K562 (cell line): Measurements from ENCODE around the gene ARMH4. TPM values are rescaled to one million over a fixed set of nuclear protein-coding genes. Genes with fewer than 3 reads are reported as not detected.

ENCODE experiments used
- ATAC-seq: fragments of 200-7000 bp; cut with Tn5 transposase; 3 replicates; pipeline ENCODE4 v1.9.1; 2020; ENCODE audit warnings: moderate library complexity
- BruUV-seq: library from RNA; stranded (reverse); fragments of 400-500 nt; replicated peaks from 2 replicates; lab custom pipeline; 2021; lab: Mats Ljungman, UMichigan
- CTCF ChIA-PET: fragments of 300-600 bp; formaldehyde crosslinking; extraction: SDS; loops from one replicate; lab custom pipeline; 2021; ENCODE audit warnings: low intra/inter-chr PET ratio; lab: Yijun Ruan, JAX
- POLR2A ChIA-PET: fragments of 300-600, 350-650 bp; sonication (Branson Sonifier 250); formaldehyde crosslinking; extraction: SDS; loops from one replicate; lab custom pipeline; 2021; ENCODE audit warnings: antibody characterized with exemption, inconsistent platforms; lab: Yijun Ruan, JAX
- DNase-seq, 4 experiments: peaks; one replicate each; pipeline versions ENCODE4 v3.0.0 to v3.0.0-alpha.2; 2011 to 2018; ENCODE audit warnings: low spot score in 3 of 4, mixed read lengths in 3 of 4; ENCODE audit errors: extremely low read depth in 1 of 4
- FAIRE-seq: peaks from 2 replicates; lab custom pipeline; 2011; peaks lifted over from hg19 to GRCh38; lab: Jason Lieb, UNC
- H2AFZ ChIP-seq: 2 replicates; pipeline ENCODE4 v1.6.0; 2011; ENCODE audit warnings: low read depth, low read length, control low read depth, inconsistent platforms
- H3K27ac ChIP-seq: fragments of 200-600 bp; 3 replicates; pipeline ENCODE4 v1.8.0; 2011; ENCODE audit warnings: low read depth, mild to moderate bottlenecking, control low read depth, inconsistent platforms, low read length, moderate library complexity, mixed read lengths; ENCODE audit errors: extremely low read depth
- H3K27me3 ChIP-seq, 2 experiments: fragments of 300-600 bp in 1 of 2; 2 replicates in 1 of 2; 3 replicates in 1 of 2; pipeline versions ENCODE4 v1.6.0 to v1.8.0; 2011; ENCODE audit warnings: inconsistent platforms in 2 of 2, low read length in 2 of 2, mild to moderate bottlenecking in 1 of 2, mixed read lengths in 1 of 2, moderate library complexity in 1 of 2; ENCODE audit not compliant: control insufficient read depth in 2 of 2, insufficient read depth in 2 of 2
- H3K36me3 ChIP-seq: fragments of 300-600 bp; 3 replicates; pipeline ENCODE4 v1.8.0; 2011; ENCODE audit warnings: mild to moderate bottlenecking, low read length, inconsistent platforms; ENCODE audit not compliant: control insufficient read depth, insufficient read depth
- H3K4me1 ChIP-seq, 2 experiments: fragments of 200-600 bp in 1 of 2; replicated peaks in 1 of 2; 2 replicates in 1 of 2; 3 replicates in 1 of 2; pipeline versions ENCODE4 v1.5.1 to v1.8.0; 2011; ENCODE audit warnings: inconsistent platforms in 2 of 2, low read length in 2 of 2, mild to moderate bottlenecking in 1 of 2, mixed read lengths in 1 of 2, moderate library complexity in 1 of 2; ENCODE audit not compliant: control insufficient read depth in 2 of 2, insufficient read depth in 2 of 2
- H3K4me2 ChIP-seq: 2 replicates; pipeline ENCODE4 v1.6.1; 2011; ENCODE audit warnings: low read length, control low read depth, inconsistent platforms, mixed read lengths; ENCODE audit not compliant: insufficient read depth
- H3K4me3 ChIP-seq: fragments of 200-600 bp; sonication (generic), shearing (Covaris generic); 2 replicates; pipeline ENCODE4 v1.5.1; 2016; ENCODE audit warnings: control low read depth, inconsistent platforms
- H3K79me2 ChIP-seq: fragments of 200-600 bp; 3 replicates; pipeline ENCODE4 v1.8.0; 2011; ENCODE audit warnings: low read length, inconsistent platforms; ENCODE audit not compliant: control insufficient read depth, insufficient read depth
- H3K9ac ChIP-seq, 2 experiments: 2 replicates each; pipeline versions ENCODE4 v1.6.0 to v1.6.1; 2011; ENCODE audit warnings: low read depth in 2 of 2, low read length in 2 of 2, control low read depth in 1 of 2, inconsistent platforms in 1 of 2, mild to moderate bottlenecking in 1 of 2, mixed read lengths in 1 of 2; ENCODE audit not compliant: insufficient read depth in 1 of 2
- H3K9me1 ChIP-seq: one replicate; pipeline ENCODE4 v1.6.0; 2011; ENCODE audit warnings: inconsistent platforms, mild to moderate bottlenecking, low read length, moderate library complexity; ENCODE audit not compliant: control insufficient read depth, insufficient read depth
- H3K9me3 ChIP-seq: replicated peaks from 2 replicates; pipeline ENCODE4 v1.5.1; 2011; ENCODE audit warnings: low read depth, low read length, inconsistent platforms; ENCODE audit not compliant: control insufficient read depth, insufficient read depth
- H4K20me1 ChIP-seq: replicated peaks from 2 replicates; pipeline ENCODE4 v1.6.1; 2011; ENCODE audit warnings: low read length, inconsistent platforms, mixed read lengths; ENCODE audit not compliant: control insufficient read depth, insufficient read depth
- ATF1 ChIP-seq, 2 experiments: fragments of 450-650 bp in 1 of 2; IDR thresholded peaks; 2 replicates each; pipeline ENCODE4 v1.6.1; 2016; ENCODE audit warnings: missing compliant biosample characterization in 1 of 2, missing genetic modification characterization in 1 of 2
- CHD1 ChIP-seq: fragments of 200-600 bp; sonication (generic); IDR thresholded peaks from one replicate; pipeline ENCODE4 v1.6.1; 2012; ENCODE audit warnings: mild to moderate bottlenecking, moderate library complexity, low read length, inconsistent platforms
- EHMT2 ChIP-seq: fragments of 450-650 bp; IDR thresholded peaks from 2 replicates; pipeline ENCODE4 v1.6.1; 2018; ENCODE audit warnings: antibody characterized with exemption
- MEIS2 ChIP-seq: fragments of 450-650 bp; IDR thresholded peaks from 2 replicates; pipeline ENCODE4 v1.6.1; 2014; ENCODE audit warnings: mild to moderate bottlenecking; ENCODE audit not compliant: partially characterized antibody
- SMARCE1 ChIP-seq: fragments of 450-650 bp; IDR thresholded peaks from 2 replicates; pipeline ENCODE4 v1.7.1; 2016; ENCODE audit warnings: mild to moderate bottlenecking
- SPI1 ChIP-seq: IDR thresholded peaks from 2 replicates; pipeline ENCODE4 v1.6.1; 2011; ENCODE audit warnings: low read depth, low read length, control low read depth, borderline replicate concordance
- ZNF764 ChIP-seq: fragments of 250-450 bp; sonication (Bioruptor Pico); IDR thresholded peaks from 2 replicates; pipeline ENCODE4 v1.4.0; 2020; ENCODE audit warnings: low read depth, mild to moderate bottlenecking, moderate library complexity
- WGBS: fragments of 100-300 bp; shearing (Covaris generic); methylation state at CpG from one replicate; pipeline ENCODE4 v1.1.6; 2016; ENCODE audit warnings: low coverage, mixed read lengths; ENCODE audit not compliant: insufficient coverage; ENCODE audit errors: missing lambda C conversion rate; 5-methylcytosine and 5-hydroxymethylcytosine counted together
- in situ Hi-C: fragments of 300-500 bp; cut with MboI; formaldehyde crosslinking; loops from 4 replicates; pipeline ENCODE4 v1.15.0; 2018; ENCODE audit warnings: inconsistent platforms, mixed read lengths
- intact Hi-C: fragments of 100-400 bp; cut with micrococcal nuclease; formaldehyde crosslinking; loops from 2 replicates; pipeline ENCODE4 v1.14.2; 2022
- polyA plus RNA-seq, 8 experiments: library from polyadenylated mRNA; depleted of rRNA in 4 of 8; stranded (reverse) in 5 of 8; unstranded in 3 of 8; fragments of >200 nt; fragmentation: Nextera tagmentation in 2 of 8; fragmentation: Illumina TruSeq in 1 of 8; extraction: Ambion mirVana in 2 of 8; extraction: Trizol in 1 of 8; gene quantifications; 2 replicates each; pipeline versions ENCODE4 v1.2.1 to v1.2.3, GENCODE V29; 2011 to 2014; ENCODE audit warnings: inconsistent platforms in 1 of 8, missing spikeins in 1 of 8
- total RNA-seq, 7 experiments: library from RNA; depleted of rRNA in 6 of 7; stranded (reverse); fragments of >200 nt in 6 of 7; fragmentation: Illumina TruSeq in 2 of 7; extraction: Trizol in 2 of 7; gene quantifications; 2 replicates each; pipeline versions ENCODE4 v1.2.1 to v1.2.3, GENCODE V29; 2011 to 2021; ENCODE audit warnings: low replicate concordance in 1 of 7
- TF ChIP-seq, protein P1 (sequence below): fragments of 450-650 bp; IDR thresholded peaks from 2 replicates; pipeline ENCODE4 v1.7.0; 2016; ENCODE audit warnings: borderline replicate concordance
- TF ChIP-seq, protein P2 (sequence below): fragments of 250-450 bp; sonication (Bioruptor Pico); IDR thresholded peaks from 2 replicates; pipeline ENCODE4 v1.8.0; 2021; ENCODE audit warnings: moderate library complexity, mild to moderate bottlenecking, inconsistent platforms
- TF ChIP-seq, protein P3 (sequence below): IDR thresholded peaks from 2 replicates; pipeline ENCODE4 v1.6.1; 2012; ENCODE audit warnings: low read depth, low read length, improper control_type of control experiment, borderline replicate concordance
- TF ChIP-seq, protein P4 (sequence below): fragments of 250-450 bp; sonication (Bioruptor Pico); IDR thresholded peaks from 2 replicates; pipeline ENCODE4 v1.8.0; 2022; ENCODE audit warnings: inconsistent platforms
- TF ChIP-seq, protein P5 (sequence below): fragments of 450-650 bp; IDR thresholded peaks from 2 replicates; pipeline ENCODE4 v1.6.1; 2016
- TF ChIP-seq, protein P6 (sequence below): sonication (generic); formaldehyde crosslinking; IDR thresholded peaks from 2 replicates; pipeline ENCODE4 v1.9.0; 2022; ENCODE audit warnings: mild to moderate bottlenecking, missing genetic modification reagents

ARMH4 gene
- total and polyA plus RNA-seq, 9 of the 15 experiments (the other 6 are each of a cell fraction or from before 2014, with no cell fraction given) = 0.06 to 0.98 (median 0.07) TPM; not detected in 2

DNA sequence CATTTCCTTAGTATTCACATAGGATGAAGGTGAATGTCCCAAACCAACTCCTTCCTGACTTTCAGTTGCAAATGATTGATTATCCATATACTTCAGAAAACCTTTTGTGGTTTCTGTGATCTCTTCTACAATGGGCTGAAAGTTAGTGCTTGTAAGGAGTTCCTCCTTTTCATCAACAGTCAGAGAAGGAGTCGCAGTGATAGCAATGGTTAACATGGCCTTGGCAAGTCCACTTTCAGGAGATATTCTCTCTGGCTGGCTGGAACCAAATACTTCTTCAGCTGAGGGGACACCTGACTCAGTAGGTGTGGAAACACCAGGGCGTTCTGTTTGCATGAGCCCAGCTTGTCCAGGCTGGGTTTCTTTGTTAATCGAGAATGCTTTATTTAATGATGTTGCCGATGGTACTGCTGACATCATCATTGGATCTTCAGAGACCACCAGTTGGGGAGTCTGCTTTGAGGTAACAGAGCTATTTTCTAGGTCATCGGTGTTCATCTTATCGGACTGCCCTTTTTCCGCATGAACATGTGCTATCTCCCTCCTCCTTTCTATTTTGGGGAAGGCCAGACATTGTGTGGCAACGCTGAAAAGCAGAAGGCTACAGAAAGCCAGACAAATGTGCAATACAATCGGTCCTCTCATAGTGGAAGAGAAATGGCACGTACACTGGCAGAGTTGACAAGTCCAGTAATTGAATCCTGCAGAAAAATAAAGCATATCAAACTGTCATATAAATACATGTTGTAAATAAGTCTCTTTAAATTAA is 13.1 kb downstream of the ARMH4 start:
- H3K4me3 ChIP-seq = no peak overlapping the region
- no peak overlapping the region for H3K27ac ChIP-seq
- no peaks in the 10 kb centered on the region for H4K20me1 ChIP-seq
- H3K4me2 ChIP-seq = peak overlapping the region; percentile 62
- ChIA-PET POLR2A (interaction anchor here (0.7 kb wide), 1 partner anchor 11 kb away, joined by 3 read pairs; no protein-coding TSS in a partner anchor), CTCF (no interaction called here)
- H3K9ac ChIP-seq = no peak overlapping the region; a peak in 1 of 4 replicates
- peak in 1 of 4 experiments; percentile 26 for DNase-seq
- H3K9me1 ChIP-seq = no peaks in the 10 kb centered on the region
- no TSS peak for BruUV-seq
- H3K27me3 ChIP-seq = no peaks in the 10 kb centered on the region
- peak overlapping the region; percentile 10; the same call in 1 of the 2 replicates for H2AFZ ChIP-seq
- peaks cover 6 to 15% of the 10 kb centered on the region in 2 experiments for H3K4me1 ChIP-seq
- H3K9me3 ChIP-seq = no peaks in the 10 kb centered on the region
- FAIRE-seq = no peak
- intact Hi-C loops (no loop called here), in situ Hi-C loops (no loop called here)
- H3K79me2 ChIP-seq = no peaks in the 10 kb centered on the region
- ATAC-seq = peak; percentile 62
- no peaks in the 10 kb centered on the region for H3K36me3 ChIP-seq
- WGBS = 13% methylated on average over 9 of the region's 10 CpGs
- TF ChIP-seq CHD1 (no peak), SMARCE1 (no peak; the same call in 1 of the 2 replicates), EHMT2 (no peak), ZNF764 (CRISPR knock-in tag) (no peak), ATF1 (CRISPR knock-in tag; IDR thresholded peaks at IDR 0.05) (no peak), ATF1 (tag; IDR thresholded peaks at IDR 0.05) (no peak), MEIS2 (peak; percentile 44), SPI1 (peak; percentile 57; the same call in 1 of the 2 replicates)
- TF ChIP-seq, protein P1, sequence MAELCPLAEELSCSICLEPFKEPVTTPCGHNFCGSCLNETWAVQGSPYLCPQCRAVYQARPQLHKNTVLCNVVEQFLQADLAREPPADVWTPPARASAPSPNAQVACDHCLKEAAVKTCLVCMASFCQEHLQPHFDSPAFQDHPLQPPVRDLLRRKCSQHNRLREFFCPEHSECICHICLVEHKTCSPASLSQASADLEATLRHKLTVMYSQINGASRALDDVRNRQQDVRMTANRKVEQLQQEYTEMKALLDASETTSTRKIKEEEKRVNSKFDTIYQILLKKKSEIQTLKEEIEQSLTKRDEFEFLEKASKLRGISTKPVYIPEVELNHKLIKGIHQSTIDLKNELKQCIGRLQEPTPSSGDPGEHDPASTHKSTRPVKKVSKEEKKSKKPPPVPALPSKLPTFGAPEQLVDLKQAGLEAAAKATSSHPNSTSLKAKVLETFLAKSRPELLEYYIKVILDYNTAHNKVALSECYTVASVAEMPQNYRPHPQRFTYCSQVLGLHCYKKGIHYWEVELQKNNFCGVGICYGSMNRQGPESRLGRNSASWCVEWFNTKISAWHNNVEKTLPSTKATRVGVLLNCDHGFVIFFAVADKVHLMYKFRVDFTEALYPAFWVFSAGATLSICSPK = no peak
- TF ChIP-seq, protein P2, sequence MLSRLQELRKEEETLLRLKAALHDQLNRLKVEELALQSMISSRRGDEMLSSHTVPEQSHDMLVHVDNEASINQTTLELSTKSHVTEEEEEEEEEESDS (CRISPR knock-in tag) = no peak
- TF ChIP-seq, protein P3, sequence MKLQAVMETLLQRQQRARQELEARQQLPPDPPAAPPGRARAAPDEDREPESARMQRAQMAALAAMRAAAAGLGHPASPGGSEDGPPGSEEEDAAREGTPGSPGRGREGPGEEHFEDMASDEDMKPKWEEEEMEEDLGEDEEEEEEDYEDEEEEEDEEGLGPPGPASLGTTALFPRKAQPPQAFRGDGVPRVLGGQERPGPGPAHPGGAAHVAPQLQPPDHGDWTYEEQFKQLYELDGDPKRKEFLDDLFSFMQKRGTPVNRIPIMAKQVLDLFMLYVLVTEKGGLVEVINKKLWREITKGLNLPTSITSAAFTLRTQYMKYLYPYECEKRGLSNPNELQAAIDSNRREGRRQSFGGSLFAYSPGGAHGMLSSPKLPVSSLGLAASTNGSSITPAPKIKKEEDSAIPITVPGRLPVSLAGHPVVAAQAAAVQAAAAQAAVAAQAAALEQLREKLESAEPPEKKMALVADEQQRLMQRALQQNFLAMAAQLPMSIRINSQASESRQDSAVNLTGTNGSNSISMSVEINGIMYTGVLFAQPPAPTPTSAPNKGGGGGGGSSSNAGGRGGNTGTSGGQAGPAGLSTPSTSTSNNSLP = no peak
- TF ChIP-seq, protein P4, sequence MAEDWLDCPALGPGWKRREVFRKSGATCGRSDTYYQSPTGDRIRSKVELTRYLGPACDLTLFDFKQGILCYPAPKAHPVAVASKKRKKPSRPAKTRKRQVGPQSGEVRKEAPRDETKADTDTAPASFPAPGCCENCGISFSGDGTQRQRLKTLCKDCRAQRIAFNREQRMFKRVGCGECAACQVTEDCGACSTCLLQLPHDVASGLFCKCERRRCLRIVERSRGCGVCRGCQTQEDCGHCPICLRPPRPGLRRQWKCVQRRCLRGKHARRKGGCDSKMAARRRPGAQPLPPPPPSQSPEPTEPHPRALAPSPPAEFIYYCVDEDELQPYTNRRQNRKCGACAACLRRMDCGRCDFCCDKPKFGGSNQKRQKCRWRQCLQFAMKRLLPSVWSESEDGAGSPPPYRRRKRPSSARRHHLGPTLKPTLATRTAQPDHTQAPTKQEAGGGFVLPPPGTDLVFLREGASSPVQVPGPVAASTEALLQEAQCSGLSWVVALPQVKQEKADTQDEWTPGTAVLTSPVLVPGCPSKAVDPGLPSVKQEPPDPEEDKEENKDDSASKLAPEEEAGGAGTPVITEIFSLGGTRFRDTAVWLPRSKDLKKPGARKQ (CRISPR knock-in tag) = no peak
- TF ChIP-seq, protein P5, sequence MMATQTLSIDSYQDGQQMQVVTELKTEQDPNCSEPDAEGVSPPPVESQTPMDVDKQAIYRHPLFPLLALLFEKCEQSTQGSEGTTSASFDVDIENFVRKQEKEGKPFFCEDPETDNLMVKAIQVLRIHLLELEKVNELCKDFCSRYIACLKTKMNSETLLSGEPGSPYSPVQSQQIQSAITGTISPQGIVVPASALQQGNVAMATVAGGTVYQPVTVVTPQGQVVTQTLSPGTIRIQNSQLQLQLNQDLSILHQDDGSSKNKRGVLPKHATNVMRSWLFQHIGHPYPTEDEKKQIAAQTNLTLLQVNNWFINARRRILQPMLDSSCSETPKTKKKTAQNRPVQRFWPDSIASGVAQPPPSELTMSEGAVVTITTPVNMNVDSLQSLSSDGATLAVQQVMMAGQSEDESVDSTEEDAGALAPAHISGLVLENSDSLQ = peak; percentile 39; the same call in 1 of the 2 replicates
- TF ChIP-seq, protein P6, sequence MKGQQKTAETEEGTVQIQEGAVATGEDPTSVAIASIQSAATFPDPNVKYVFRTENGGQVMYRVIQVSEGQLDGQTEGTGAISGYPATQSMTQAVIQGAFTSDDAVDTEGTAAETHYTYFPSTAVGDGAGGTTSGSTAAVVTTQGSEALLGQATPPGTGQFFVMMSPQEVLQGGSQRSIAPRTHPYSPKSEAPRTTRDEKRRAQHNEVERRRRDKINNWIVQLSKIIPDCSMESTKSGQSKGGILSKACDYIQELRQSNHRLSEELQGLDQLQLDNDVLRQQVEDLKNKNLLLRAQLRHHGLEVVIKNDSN (CRISPR knock-in tag) = no peak
